ENCODE results near the gene PRKRIP1. TPM values are rescaled to one million over a fixed set of nuclear protein-coding genes. Genes with fewer than 3 reads are reported as not detected.

PRKRIP1 gene
- total and polyA plus RNA-seq, 2 experiments from 2014 or later: 25.5 to 29.1 TPM

GRCh38 chr7:102426268-102427018 lies 30.3 kb downstream of the PRKRIP1 start:
- Histone ChIP-seq H3K4me2 (no peak overlapping the region), H3K36me3 (ENCODE audit: insufficient read depth) (0 out of 2 replicates have a peak, but pooled peaks cover 4% of the 10 kb centered on the region), H3K4me3 (no peak overlapping the region), H3K4me1 (ENCODE audit: insufficient read depth) (peaks cover 7% of the 10 kb centered on the region), H4K20me1 (replicated peaks; ENCODE audit: insufficient read depth) (no peaks in the 10 kb centered on the region; the same call in 1 of the 2 replicates), H2AFZ (no peak overlapping the region), H3K27ac (ENCODE audit: low read depth) (no peak overlapping the region), H3F3A (replicated peaks; ENCODE audit: low read depth) (0 out of 2 replicates have a peak, but pooled peaks cover 6% of the 10 kb centered on the region), H3K27me3 (ENCODE audit: insufficient read depth) (no peaks in the 10 kb centered on the region), H3K9me2 (ENCODE audit: insufficient read depth) (no peaks in the 10 kb centered on the region), H3K79me2 (replicated peaks; ENCODE audit: insufficient read depth) (no peaks in the 10 kb centered on the region)
- no peak for TF ChIP-seq ZNF114 (CRISPR knock-in tag; IDR thresholded peaks at IDR 0.05)
- TF ChIP-seq CTCF (conservative IDR thresholded peaks at IDR 0.05; ENCODE audit: low read depth in 2 of 2): no peak
- TF ChIP-seq ZNF331 (CRISPR knock-in tag; IDR thresholded peaks at IDR 0.05; ENCODE audit: low read depth): no peak
- no peak for TF ChIP-seq POLR2AphosphoS5 (IDR thresholded peaks at IDR 0.05; ENCODE audit: low read depth)
- peaks cover 24% of the 10 kb centered on the region for H3K36me3 Mint-ChIP-seq (ENCODE audit: low read depth)
- no peak overlapping the region for H3K4me3 Mint-ChIP-seq
- no peaks in the 10 kb centered on the region for H3K9me3 Mint-ChIP-seq
- peaks cover 12% of the 10 kb centered on the region for H3K27me3 Mint-ChIP-seq (ENCODE audit: insufficient read depth, low read depth, poor library complexity)
- ATAC-seq (no peak), DNase-seq (ENCODE audit: low spot score) (no peak)
- H3K4me1 Mint-ChIP-seq: peaks cover 25% of the 10 kb centered on the region
- H3K27ac Mint-ChIP-seq: no peak overlapping the region; the same call in 1 of the 2 replicates

GRCh38 chr7:102427019-102427405 lies 30.8 kb downstream of the PRKRIP1 start:
- no peaks in the 10 kb centered on the region for H3K9me2 ChIP-seq (ENCODE audit: insufficient read depth)
- Mint-ChIP-seq H3K27me3 (ENCODE audit: insufficient read depth, low read depth, poor library complexity) (peaks cover 12% of the 10 kb centered on the region), H3K27ac (no peak overlapping the region), H3K4me1 (peaks cover 30% of the 10 kb centered on the region), H3K36me3 (ENCODE audit: low read depth) (peaks cover 21% of the 10 kb centered on the region), H3K4me3 (no peak overlapping the region), H3K9me3 (no peaks in the 10 kb centered on the region)
- DNase-seq (ENCODE audit: low spot score) (no peak), ATAC-seq (no peak)
- no peak overlapping the region for H3K4me2 ChIP-seq
- H3K27me3 ChIP-seq (ENCODE audit: insufficient read depth): no peaks in the 10 kb centered on the region
- no peaks in the 10 kb centered on the region for H3K79me2 ChIP-seq (replicated peaks; ENCODE audit: insufficient read depth)
- no peak overlapping the region for H2AFZ ChIP-seq
- H3F3A ChIP-seq (replicated peaks; ENCODE audit: low read depth): peaks cover 6% of the 10 kb centered on the region; the same call in 1 of the 2 replicates
- H3K36me3 ChIP-seq (ENCODE audit: insufficient read depth): 0 out of 2 replicates have a peak, but pooled peaks cover 4% of the 10 kb centered on the region
- no peak overlapping the region for H3K4me3 ChIP-seq
- H3K4me1 ChIP-seq (ENCODE audit: insufficient read depth): peaks cover 13% of the 10 kb centered on the region
- no peak overlapping the region; the same call in 1 of the 2 replicates for H3K27ac ChIP-seq (ENCODE audit: low read depth)
- no peaks in the 10 kb centered on the region; the same call in 1 of the 2 replicates for H4K20me1 ChIP-seq (replicated peaks; ENCODE audit: insufficient read depth)
- TF ChIP-seq POLR2AphosphoS5 (IDR thresholded peaks at IDR 0.05; ENCODE audit: low read depth) (no peak), EZH2phosphoT487 (IDR thresholded peaks at IDR 0.05; ENCODE audit: unreplicated experiment) (no peak), ZNF114 (CRISPR knock-in tag; IDR thresholded peaks at IDR 0.05) (no peak), STAT1 (IDR thresholded peaks at IDR 0.05; ENCODE audit: unreplicated experiment) (no peak), ETS1 (IDR thresholded peaks at IDR 0.05) (no peak), CREB1 (CRISPR knock-in tag; IDR thresholded peaks at IDR 0.05; ENCODE audit: low read depth) (no peak), REST (IDR thresholded peaks at IDR 0.05; ENCODE audit: unreplicated experiment) (no peak), JUNB (IDR thresholded peaks at IDR 0.05; ENCODE audit: unreplicated experiment) (no peak), EZH2 (IDR thresholded peaks at IDR 0.05; ENCODE audit: low read depth, unreplicated experiment) (no peak), CTCF (conservative IDR thresholded peaks at IDR 0.05; ENCODE audit: low read depth in 2 of 2) (no peak), NANOG (IDR thresholded peaks at IDR 0.05; ENCODE audit: borderline replicate concordance) (no peak)

Measured in GM23338 (cell line).